GM23248 (cell line): Measurements from ENCODE around the gene WRAP53. TPM values are rescaled to one million over a fixed set of nuclear protein-coding genes. Genes with fewer than 3 reads are reported as not detected.

Experiments
- DNase-seq: peaks from one replicate; pipeline ENCODE4 v3.0.0-alpha.2; 2015
- H2AFZ ChIP-seq: fragments of 200-600 bp; sonication (generic); 2 replicates; pipeline ENCODE4 v1.6.1; 2016; ENCODE audit warnings: antibody characterized with exemption
- H3F3A ChIP-seq: fragments of 200-600 bp; sonication (generic); 2 replicates; pipeline ENCODE4 v1.6.1; 2016; ENCODE audit warnings: mild to moderate bottlenecking, antibody characterized with exemption, mixed run types; ENCODE audit not compliant: insufficient read depth
- H3K27ac ChIP-seq: fragments of 200-600 bp; sonication (generic); 2 replicates; pipeline ENCODE4 v1.5.1; 2016; ENCODE audit warnings: mild to moderate bottlenecking
- H3K27me3 ChIP-seq: fragments of 200-600 bp; sonication (generic); replicated peaks from 2 replicates; pipeline ENCODE4 v1.6.1; 2016; ENCODE audit warnings: mild to moderate bottlenecking; ENCODE audit not compliant: insufficient read depth
- H3K36me3 ChIP-seq: fragments of 200-600 bp; sonication (generic); 2 replicates; pipeline ENCODE4 v1.6.1; 2016; ENCODE audit warnings: low read depth, mild to moderate bottlenecking
- H3K4me1 ChIP-seq: fragments of 200-600 bp; sonication (generic); 2 replicates; pipeline ENCODE4 v1.6.1; 2016; ENCODE audit warnings: mild to moderate bottlenecking; ENCODE audit not compliant: insufficient read depth
- H3K4me2 ChIP-seq: fragments of 200-600 bp; sonication (generic); one replicate; pipeline ENCODE4 v1.6.1; 2016; ENCODE audit warnings: mild to moderate bottlenecking; ENCODE audit not compliant: unreplicated experiment
- H3K4me3 ChIP-seq: fragments of 200-600 bp; sonication (generic); 2 replicates; pipeline ENCODE4 v1.5.1; 2016; ENCODE audit warnings: mild to moderate bottlenecking
- H3K79me2 ChIP-seq: fragments of 200-600 bp; sonication (generic); 2 replicates; pipeline ENCODE4 v1.6.1; 2016; ENCODE audit warnings: mild to moderate bottlenecking; ENCODE audit not compliant: insufficient read depth
- H3K9ac ChIP-seq: fragments of 200-600 bp; sonication (generic); 2 replicates; pipeline ENCODE4 v1.6.1; 2016; ENCODE audit warnings: mild to moderate bottlenecking
- H3K9me2 ChIP-seq: fragments of 200-600 bp; sonication (generic); 2 replicates; pipeline ENCODE4 v1.6.1; 2016; ENCODE audit warnings: mixed run types, mild to moderate bottlenecking, moderate library complexity; ENCODE audit not compliant: insufficient read depth
- H3K9me3 ChIP-seq: fragments of 200-600 bp; sonication (generic); one replicate; pipeline ENCODE4 v1.6.1; 2017; ENCODE audit warnings: low read depth
- H4K20me1 ChIP-seq: fragments of 200-600 bp; sonication (generic); 2 replicates; pipeline ENCODE4 v1.6.0; 2016; ENCODE audit not compliant: insufficient read depth
- EZH2 ChIP-seq: fragments of 200-600 bp; sonication (generic); IDR thresholded peaks from 2 replicates; pipeline ENCODE4 v1.6.1; 2018; ENCODE audit warnings: antibody characterized with exemption, mild to moderate bottlenecking; ENCODE audit not compliant: insufficient read depth, poor library complexity, severe bottlenecking
- EZH2phosphoT487 ChIP-seq: fragments of 200-600 bp; sonication (generic); IDR thresholded peaks from 2 replicates; pipeline ENCODE4 v1.6.1; 2018; ENCODE audit warnings: antibody characterized with exemption, moderate library complexity, mild to moderate bottlenecking, low read depth; ENCODE audit not compliant: insufficient read depth
- whole genome bisulfite sequencing, 2 experiments: methylation state at CpG; one replicate each; pipeline ENCODE4 v1.1.6; 2015 to 2017; ENCODE audit warnings: low lambda C conversion rate in 2 of 2, low coverage in 1 of 2; ENCODE audit errors: missing lambda C conversion rate in 2 of 2; 5-methylcytosine and 5-hydroxymethylcytosine counted together
- in situ Hi-C: fragments of 300-500 bp; cut with MboI; formaldehyde crosslinking; loops from 2 replicates; pipeline ENCODE4 v1.15.0; 2020
- polyA plus RNA-seq: library from polyadenylated mRNA; unstranded; fragments of >200 nt; fragmentation: Nextera tagmentation; extraction: Ambion mirVana; gene quantifications from 2 replicates; pipeline ENCODE4 v1.2.1, GENCODE V29; 2016
- total RNA-seq: library from RNA; depleted of rRNA; stranded (reverse); fragments of >200 nt; shearing (Covaris generic); gene quantifications from 2 replicates; pipeline ENCODE4 v1.2.3, GENCODE V29; 2014

The WRAP53 gene
- total and polyA plus RNA-seq, 2 experiments from 2014 or later: 5.9 to 13.1 TPM

GRCh38 chr17:7709031-7709430 is 20.8 kb downstream of the WRAP53 start:
- no peak overlapping the region for H3K27ac ChIP-seq
- in situ Hi-C loops: no loop called here
- H3K9ac ChIP-seq: no peak overlapping the region
- no peak overlapping the region for H2AFZ ChIP-seq
- H3K36me3 ChIP-seq: no peaks in the 10 kb centered on the region
- H3K9me3 ChIP-seq: no peaks in the 10 kb centered on the region
- H3K9me2 ChIP-seq: no peaks in the 10 kb centered on the region
- H3F3A ChIP-seq: no peaks in the 10 kb centered on the region
- H3K4me3 ChIP-seq: no peak overlapping the region
- TF ChIP-seq EZH2 (no peak), EZH2phosphoT487 (no peak)
- no peak for DNase-seq
- no peaks in the 10 kb centered on the region for H4K20me1 ChIP-seq
- peaks cover 18% of the 10 kb centered on the region; the same call in 1 of the 2 replicates for H3K27me3 ChIP-seq
- H3K4me1 ChIP-seq: peaks cover 7% of the 10 kb centered on the region
- 77 to 82% methylated on average over 9 to 11 of the region's 11 CpGs for WGBS, 2 experiments
- no peaks in the 10 kb centered on the region for H3K79me2 ChIP-seq
- no peak overlapping the region for H3K4me2 ChIP-seq

- H3K27me3 ChIP-seq: peaks cover 15% of the 10 kb centered on the region; the same call in 1 of the 2 replicates
- no peaks in the 10 kb centered on the region for H3K9me2 ChIP-seq
- H3K9ac ChIP-seq: no peak overlapping the region
- no peaks in the 10 kb centered on the region for H3K36me3 ChIP-seq
- no peak overlapping the region for H3K4me2 ChIP-seq
- peak overlapping the region; percentile 35 for H2AFZ ChIP-seq
- no peaks in the 10 kb centered on the region for H3K9me3 ChIP-seq
- no peaks in the 10 kb centered on the region for H3K4me1 ChIP-seq
- H3F3A ChIP-seq: no peaks in the 10 kb centered on the region
- TF ChIP-seq EZH2: no peak
- TF ChIP-seq EZH2phosphoT487: no peak
- H3K4me3 ChIP-seq: no peak overlapping the region
- H3K79me2 ChIP-seq: no peaks in the 10 kb centered on the region
- no peaks in the 10 kb centered on the region for H4K20me1 ChIP-seq
- no peak overlapping the region for H3K27ac ChIP-seq
- in situ Hi-C loops: no loop called here
- WGBS, 2 experiments: 87 to 91% methylated on average over 7 of the region's 7 CpGs
- DNase-seq: no peak
These were observed 22.0 kb downstream of the WRAP53 start for GRCh38 chr17:7710301-7710700.

GRCh38 chr17:7711051-7711755 is 22.9 kb downstream of the WRAP53 start:
- Histone ChIP-seq H3K79me2 (no peaks in the 10 kb centered on the region), H3K9ac (no peak overlapping the region), H3K4me1 (no peaks in the 10 kb centered on the region), H3K4me2 (no peak overlapping the region), H3K9me2 (no peaks in the 10 kb centered on the region), H2AFZ (no peak overlapping the region), H4K20me1 (no peaks in the 10 kb centered on the region), H3K9me3 (no peaks in the 10 kb centered on the region), H3F3A (no peaks in the 10 kb centered on the region), H3K4me3 (no peak overlapping the region), H3K27me3 (0 out of 2 replicates have a peak, but pooled peaks cover 10% of the 10 kb centered on the region), H3K27ac (no peak overlapping the region), H3K36me3 (no peaks in the 10 kb centered on the region)
- no peak for DNase-seq
- TF ChIP-seq EZH2phosphoT487: no peak
- no peak for TF ChIP-seq EZH2
- 80 to 87% methylated on average over 7 of the region's 7 CpGs for WGBS, 2 experiments
- in situ Hi-C loops: no loop called here

GRCh38 chr17:7712111-7712771 is 24.0 kb downstream of the WRAP53 start:
- no peaks in the 10 kb centered on the region for H4K20me1 ChIP-seq
- H3K27me3 ChIP-seq: 0 out of 2 replicates have a peak, but pooled peaks cover 10% of the 10 kb centered on the region
- no peaks in the 10 kb centered on the region for H3F3A ChIP-seq
- DNase-seq: peak; percentile 26
- H3K79me2 ChIP-seq: no peaks in the 10 kb centered on the region
- 3% methylated on average over 14 to 19 of the region's 19 CpGs for WGBS, 2 experiments
- no peaks in the 10 kb centered on the region for H3K9me2 ChIP-seq
- H3K27ac ChIP-seq: no peak overlapping the region
- H3K4me2 ChIP-seq: no peak overlapping the region
- in situ Hi-C loops: no loop called here
- H3K36me3 ChIP-seq: no peaks in the 10 kb centered on the region
- no peaks in the 10 kb centered on the region for H3K9me3 ChIP-seq
- no peak overlapping the region for H2AFZ ChIP-seq
- TF ChIP-seq EZH2 (no peak), EZH2phosphoT487 (no peak)
- H3K4me3 ChIP-seq: no peak overlapping the region
- peaks cover 4% of the 10 kb centered on the region; the same call in 1 of the 2 replicates for H3K4me1 ChIP-seq
- no peak overlapping the region for H3K9ac ChIP-seq
